Measurements from ENCODE around the gene MORC1.
"Not testable (repeated sequence)": the region's sequence is repeated elsewhere in the genome, so short reads cannot be mapped to it uniquely, and the experiment has no call there.

Gene MORC1

DNA sequence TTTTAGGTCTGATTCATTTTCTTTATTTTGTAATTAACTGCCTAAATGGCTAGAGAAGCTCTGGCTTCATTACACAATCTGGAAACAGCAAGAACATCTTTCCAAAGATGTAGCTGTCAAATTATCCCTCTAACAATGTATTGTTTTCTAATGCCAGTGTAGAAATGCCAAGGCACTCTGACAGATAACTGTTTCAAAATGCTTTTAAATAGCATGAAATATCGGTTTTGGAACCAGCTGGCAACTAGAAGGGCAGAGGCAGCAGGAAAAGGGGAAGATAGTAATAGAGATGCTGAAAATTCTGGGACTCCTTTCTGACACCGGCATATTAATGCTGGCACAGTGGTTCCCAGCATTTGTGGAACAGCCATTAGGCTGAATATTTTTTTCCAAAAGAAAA lies 26.1 kb downstream of the MORC1 start:
- no peak overlapping the region for H3K27ac ChIP-seq
- TF ChIP-seq, protein P1, sequence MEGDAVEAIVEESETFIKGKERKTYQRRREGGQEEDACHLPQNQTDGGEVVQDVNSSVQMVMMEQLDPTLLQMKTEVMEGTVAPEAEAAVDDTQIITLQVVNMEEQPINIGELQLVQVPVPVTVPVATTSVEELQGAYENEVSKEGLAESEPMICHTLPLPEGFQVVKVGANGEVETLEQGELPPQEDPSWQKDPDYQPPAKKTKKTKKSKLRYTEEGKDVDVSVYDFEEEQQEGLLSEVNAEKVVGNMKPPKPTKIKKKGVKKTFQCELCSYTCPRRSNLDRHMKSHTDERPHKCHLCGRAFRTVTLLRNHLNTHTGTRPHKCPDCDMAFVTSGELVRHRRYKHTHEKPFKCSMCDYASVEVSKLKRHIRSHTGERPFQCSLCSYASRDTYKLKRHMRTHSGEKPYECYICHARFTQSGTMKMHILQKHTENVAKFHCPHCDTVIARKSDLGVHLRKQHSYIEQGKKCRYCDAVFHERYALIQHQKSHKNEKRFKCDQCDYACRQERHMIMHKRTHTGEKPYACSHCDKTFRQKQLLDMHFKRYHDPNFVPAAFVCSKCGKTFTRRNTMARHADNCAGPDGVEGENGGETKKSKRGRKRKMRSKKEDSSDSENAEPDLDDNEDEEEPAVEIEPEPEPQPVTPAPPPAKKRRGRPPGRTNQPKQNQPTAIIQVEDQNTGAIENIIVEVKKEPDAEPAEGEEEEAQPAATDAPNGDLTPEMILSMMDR (conservative IDR thresholded peaks at IDR 0.05; ENCODE audit: low read depth): no peak
- DNase-seq (ENCODE audit: low spot score): no peak
- ChIA-PET POLR2A (ENCODE audit: low non-redundant PET) (no interaction called here), CTCF (interaction anchor here (0.6 kb wide), 1 partner anchor 280 kb away, joined by 4 read pairs; no protein-coding TSS in a partner anchor)

DNA sequence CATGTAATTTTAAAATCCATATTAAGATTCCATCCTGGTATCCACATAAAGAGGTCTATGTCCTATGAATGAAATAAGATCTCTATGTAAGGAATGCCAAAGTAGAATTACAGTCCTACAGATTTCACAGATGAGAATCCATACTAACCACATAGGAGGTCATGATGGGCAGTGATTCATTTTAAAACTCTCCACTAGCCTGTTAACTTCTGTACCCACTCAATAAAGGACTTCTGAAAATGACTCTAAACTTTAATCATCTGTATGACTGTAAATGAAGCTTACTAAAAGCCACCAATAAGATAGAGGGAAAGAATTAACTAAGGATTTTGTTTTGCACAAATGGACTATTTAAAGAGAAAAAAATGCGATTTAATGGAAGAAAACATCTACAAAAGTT lies 28.7 kb downstream of the MORC1 start:
- TF ChIP-seq, protein P1 (conservative IDR thresholded peaks at IDR 0.05; ENCODE audit: low read depth): no peak
- H3K27ac ChIP-seq: no peak overlapping the region
- ChIA-PET POLR2A (ENCODE audit: low non-redundant PET) (no interaction called here), CTCF (no interaction called here)
- no peak for DNase-seq (ENCODE audit: low spot score)

GRCh38 chr3:109081746-109082510 lies 36.0 kb downstream of the MORC1 start:
- H3K27ac ChIP-seq: no peak overlapping the region
- peak; percentile 43 for DNase-seq (ENCODE audit: low spot score)
- ChIA-PET CTCF (interaction anchor here (0.5 to 1.2 kb wide), 4 partner anchors 58 to 1990 kb away, joined by 3 to 11 read pairs (median 4); no protein-coding TSS in a partner anchor), POLR2A (ENCODE audit: low non-redundant PET) (no interaction called here)
- TF ChIP-seq, protein P1 (conservative IDR thresholded peaks at IDR 0.05; ENCODE audit: low read depth): peak; percentile 65

GRCh38 chr3:109080090-109080489 lies 37.8 kb downstream of the MORC1 start:
- DNase-seq (ENCODE audit: low spot score); POLR2A ChIA-PET (ENCODE audit: low non-redundant PET); H3K27ac ChIP-seq: not testable (repeated sequence)
- CTCF ChIA-PET: interaction anchor here (1.4 kb wide), 1 partner anchor 56 kb away, joined by 8 read pairs; no protein-coding TSS in a partner anchor

GRCh38 chr3:109073116-109073515 lies 44.8 kb downstream of the MORC1 start:
- TF ChIP-seq, protein P1 (conservative IDR thresholded peaks at IDR 0.05; ENCODE audit: low read depth): no peak
- POLR2A ChIA-PET (ENCODE audit: low non-redundant PET): no interaction called here
- CTCF ChIA-PET: no interaction called here
- DNase-seq (ENCODE audit: low spot score): no peak
- H3K27ac ChIP-seq: no peak overlapping the region

GRCh38 chr3:109072194-109072593 lies 45.7 kb downstream of the MORC1 start:
- ChIA-PET CTCF (interaction anchor here (0.7 kb wide), 1 partner anchor 596 kb away, joined by 4 read pairs; no protein-coding TSS in a partner anchor), POLR2A (ENCODE audit: low non-redundant PET) (no interaction called here)
- TF ChIP-seq, protein P1 (conservative IDR thresholded peaks at IDR 0.05; ENCODE audit: low read depth): no peak
- H3K27ac ChIP-seq: no peak overlapping the region
- DNase-seq (ENCODE audit: low spot score): no peak
